RWPE2 (cell line): ENCODE data around the gene COL4A1.

ENCODE experiments used
- ATAC-seq: fragments of 200-7000 bp; cut with Tn5 transposase; 3 replicates; pipeline ENCODE4 v1.9.1; 2021; ENCODE audit warnings: low read depth
- DNase-seq: peaks from one replicate; pipeline ENCODE4 v3.0.0-alpha.2; 2020; ENCODE audit warnings: low spot score
- H3K27ac ChIP-seq: fragments of 450-650 bp; 2 replicates; pipeline ENCODE4 v1.5.1; 2017; ENCODE audit warnings: mild to moderate bottlenecking; ENCODE audit not compliant: poor library complexity, severe bottlenecking
- H3K27me3 ChIP-seq: fragments of 250-450 bp; sonication (Bioruptor Pico); 2 replicates; pipeline ENCODE4 v1.5.1; 2021; ENCODE audit warnings: mild to moderate bottlenecking, moderate library complexity; ENCODE audit not compliant: insufficient read depth, poor library complexity, severe bottlenecking
- H3K36me3 ChIP-seq: fragments of 250-450 bp; sonication (Bioruptor Pico); 2 replicates; pipeline ENCODE4 v1.5.1; 2020; ENCODE audit warnings: low read depth, mild to moderate bottlenecking, moderate library complexity
- H3K4me1 ChIP-seq: fragments of 250-450 bp; sonication (Bioruptor Pico); 2 replicates; pipeline ENCODE4 v1.5.1; 2021; ENCODE audit warnings: mild to moderate bottlenecking, moderate library complexity; ENCODE audit not compliant: insufficient read depth, poor library complexity, severe bottlenecking
- H3K4me3 ChIP-seq: fragments of 250-450 bp; sonication (Bioruptor Pico); 2 replicates; pipeline ENCODE4 v1.5.1; 2021; ENCODE audit warnings: mild to moderate bottlenecking, moderate library complexity; ENCODE audit not compliant: severe bottlenecking
- H3K9me3 ChIP-seq: fragments of 250-450 bp; sonication (Bioruptor Pico); 2 replicates; pipeline ENCODE4 v1.5.1; 2021; ENCODE audit warnings: mild to moderate bottlenecking, moderate library complexity; ENCODE audit not compliant: severe bottlenecking
- CTCF ChIP-seq: fragments of 450-650 bp; IDR thresholded peaks from one replicate; pipeline ENCODE4 v1.5.1; 2017; ENCODE audit warnings: mild to moderate bottlenecking, moderate library complexity; ENCODE audit not compliant: poor library complexity, severe bottlenecking

COL4A1 gene

DNA sequence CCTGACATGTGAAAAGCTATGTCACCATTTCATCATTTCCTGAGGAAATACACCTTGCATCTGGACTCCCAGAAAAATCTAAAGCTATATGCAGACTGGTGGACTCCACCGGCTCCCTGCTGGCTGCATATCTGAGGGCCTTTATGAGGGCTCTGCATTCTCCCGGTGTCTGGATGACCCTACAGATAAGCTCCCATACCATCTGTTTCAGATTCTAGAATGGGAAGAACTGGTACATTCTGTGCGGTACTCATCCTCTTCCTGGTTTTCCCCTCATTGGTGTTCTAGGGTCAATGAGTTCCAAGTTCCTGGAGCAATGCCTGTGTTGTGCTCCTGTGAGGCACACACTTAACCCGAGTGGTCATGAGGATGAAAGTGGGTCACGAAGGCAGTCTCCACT is 60.4 kb downstream of the COL4A1 start:
- ATAC-seq (no peak), DNase-seq (no peak)
- no peak for TF ChIP-seq CTCF
- peaks cover 14% of the 10 kb centered on the region for H3K4me1 ChIP-seq
- H3K9me3 ChIP-seq = no peaks in the 10 kb centered on the region
- H3K4me3 ChIP-seq = no peak overlapping the region
- H3K27me3 ChIP-seq = no peaks in the 10 kb centered on the region
- H3K27ac ChIP-seq = no peak overlapping the region
- H3K36me3 ChIP-seq = peaks cover 16% of the 10 kb centered on the region

GRCh38 chr13:110245416-110245899 is 61.5 kb downstream of the COL4A1 start:
- TF ChIP-seq CTCF = no peak
- H3K4me3 ChIP-seq = no peak overlapping the region
- no peaks in the 10 kb centered on the region for H3K27me3 ChIP-seq
- DNase-seq (no peak), ATAC-seq (no peak)
- peaks cover 25% of the 10 kb centered on the region for H3K36me3 ChIP-seq
- H3K4me1 ChIP-seq = peaks cover 12% of the 10 kb centered on the region
- no peaks in the 10 kb centered on the region for H3K9me3 ChIP-seq
- no peak overlapping the region for H3K27ac ChIP-seq

GRCh38 chr13:110244976-110245375 is 62.0 kb downstream of the COL4A1 start:
- DNase-seq (no peak), ATAC-seq (no peak)
- no peak overlapping the region for H3K4me3 ChIP-seq
- peaks cover 25% of the 10 kb centered on the region for H3K36me3 ChIP-seq
- TF ChIP-seq CTCF = no peak
- H3K4me1 ChIP-seq = peaks cover 9% of the 10 kb centered on the region
- H3K27ac ChIP-seq = no peak overlapping the region
- H3K9me3 ChIP-seq = no peaks in the 10 kb centered on the region
- no peaks in the 10 kb centered on the region for H3K27me3 ChIP-seq

GRCh38 chr13:110244071-110244830 is 62.7 kb downstream of the COL4A1 start:
- no peak overlapping the region for H3K4me3 ChIP-seq
- no peaks in the 10 kb centered on the region for H3K27me3 ChIP-seq
- no peak for TF ChIP-seq CTCF
- DNase-seq = no peak
- no peaks in the 10 kb centered on the region for H3K9me3 ChIP-seq
- H3K4me1 ChIP-seq = peaks cover 9% of the 10 kb centered on the region
- H3K36me3 ChIP-seq = peaks cover 25% of the 10 kb centered on the region
- no peak for ATAC-seq
- H3K27ac ChIP-seq = no peak overlapping the region

- ATAC-seq (no peak), DNase-seq (no peak)
- Histone ChIP-seq H3K4me1 (peaks cover 9% of the 10 kb centered on the region), H3K9me3 (no peaks in the 10 kb centered on the region), H3K36me3 (peaks cover 23% of the 10 kb centered on the region), H3K4me3 (no peak overlapping the region), H3K27me3 (no peaks in the 10 kb centered on the region), H3K27ac (no peak overlapping the region)
- TF ChIP-seq CTCF = no peak
These were observed 64.3 kb downstream of the COL4A1 start for GRCh38 chr13:110242615-110243014.
